DMS153 (cell line): ENCODE data around the gene MPRIP.
"Not testable (repeated sequence)": the region's sequence is repeated elsewhere in the genome, so short reads cannot be mapped to it uniquely, and the experiment has no call there.

Source experiments
- DNase-seq: peaks from one replicate; lab custom pipeline; 2025; lab: John Stamatoyannopoulos, UW

Gene MPRIP

GRCh38 chr17:17144916-17145665 lies 102.8 kb downstream of the MPRIP start:
- DNase-seq: no peak

- DNase-seq: no peak
These were observed 104.6 kb downstream of the MPRIP start for GRCh38 chr17:17146786-17147406.

- no peak for DNase-seq
These were observed 105.6 kb downstream of the MPRIP start for GRCh38 chr17:17147821-17148220.

- DNase-seq: no peak
These were observed 107.5 kb downstream of the MPRIP start for GRCh38 chr17:17149520-17150447.

- DNase-seq: no peak
These were observed 108.2 kb downstream of the MPRIP start for GRCh38 chr17:17150448-17150800.

GRCh38 chr17:17151055-17151454 lies 108.8 kb downstream of the MPRIP start:
- DNase-seq: no peak

- DNase-seq: no peak
These were observed 109.3 kb downstream of the MPRIP start for GRCh38 chr17:17151541-17151940.

- DNase-seq: no peak
These were observed 109.7 kb downstream of the MPRIP start for GRCh38 chr17:17151962-17152361.

- no peak for DNase-seq
These were observed 110.1 kb downstream of the MPRIP start for GRCh38 chr17:17152385-17152784.

GRCh38 chr17:17153071-17153470 lies 110.8 kb downstream of the MPRIP start:
- DNase-seq: no peak

GRCh38 chr17:17153709-17154108 lies 111.5 kb downstream of the MPRIP start:
- no peak for DNase-seq

- no peak for DNase-seq
These were observed 112.3 kb downstream of the MPRIP start for GRCh38 chr17:17154556-17154955.

- DNase-seq: no peak
These were observed 112.7 kb downstream of the MPRIP start for GRCh38 chr17:17154981-17155380.

GRCh38 chr17:17155568-17155967 lies 113.3 kb downstream of the MPRIP start:
- no peak for DNase-seq

- DNase-seq: no peak
These were observed 113.8 kb downstream of the MPRIP start for GRCh38 chr17:17156107-17156506.

GRCh38 chr17:17156511-17156910 lies 114.3 kb downstream of the MPRIP start:
- no peak for DNase-seq

- no peak for DNase-seq
These were observed 114.8 kb downstream of the MPRIP start for GRCh38 chr17:17157041-17157440.

- not testable (repeated sequence) for DNase-seq
These were observed 116.2 kb downstream of the MPRIP start for GRCh38 chr17:17158506-17158905.

GRCh38 chr17:17159571-17159970 lies 117.3 kb downstream of the MPRIP start:
- no peak for DNase-seq

- no peak for DNase-seq
These were observed 118.9 kb downstream of the MPRIP start for GRCh38 chr17:17161121-17161520.

GRCh38 chr17:17161759-17162158 lies 119.5 kb downstream of the MPRIP start:
- no peak for DNase-seq

GRCh38 chr17:17164156-17164555 lies 121.9 kb downstream of the MPRIP start:
- no peak for DNase-seq

- no peak for DNase-seq
These were observed 122.4 kb downstream of the MPRIP start for GRCh38 chr17:17164676-17165075.
